Ishikawa (cell line): ENCODE data around the gene RXFP2.

Experiments
- MAX ChIP-seq: IDR thresholded peaks from 2 replicates; pipeline ENCODE4 v1.6.1; 2012
- RAD21 ChIP-seq: IDR thresholded peaks from 2 replicates; pipeline ENCODE4 v1.6.1; 2012; ENCODE audit warnings: low read depth
- TAF1 ChIP-seq: IDR thresholded peaks from 2 replicates; pipeline ENCODE4 v1.6.1; 2012; ENCODE audit warnings: low read depth, mild to moderate bottlenecking
- YY1 ChIP-seq: IDR thresholded peaks from 2 replicates; pipeline ENCODE4 v1.6.1; 2012; ENCODE audit warnings: low read depth

DNA sequence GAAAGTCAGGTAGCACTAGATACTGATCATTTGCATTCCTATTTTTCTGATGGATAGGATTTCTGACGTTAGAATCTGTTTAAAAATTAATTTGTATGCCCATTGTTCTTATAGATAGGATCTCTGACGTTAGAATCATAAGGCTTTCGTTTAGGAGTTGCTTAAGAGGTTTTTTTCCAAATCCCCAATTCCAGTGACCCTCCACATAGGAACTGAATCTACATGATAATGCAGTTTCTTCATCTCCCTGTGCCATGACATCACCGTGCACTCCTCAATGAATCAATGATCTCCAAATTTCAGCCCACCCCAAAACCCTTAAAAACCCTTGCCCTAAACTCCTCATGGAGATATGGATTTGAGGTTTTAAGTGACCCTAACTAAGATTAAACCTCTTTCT, 87.2 kb downstream of the RXFP2 start:
- no peak for TF ChIP-seq RAD21
- TF ChIP-seq MAX, result no peak
- no peak for TF ChIP-seq YY1
- TF ChIP-seq TAF1, result no peak
